Coronary artery (tissue), 2 donors: Measurements from ENCODE around the gene RSBN1.

Experiments used
- DNase-seq: peaks from one replicate; pipeline ENCODE4 v3.0.0-alpha.2; 2017; ENCODE audit warnings: low spot score
- H3K27ac ChIP-seq, 2 donors: fragments of 200-600 bp; sonication (generic); one replicate each; pipeline ENCODE4 v1.5.1; 2016 to 2019
- H3K4me3 ChIP-seq: fragments of 200-600 bp; sonication (generic); 2 replicates; pipeline ENCODE4 v1.5.1; 2016; ENCODE audit warnings: mild to moderate bottlenecking, moderate library complexity
- CTCF ChIP-seq: fragments of 200-600 bp; sonication (generic); IDR thresholded peaks from one replicate; pipeline ENCODE4 v1.5.1; 2019; ENCODE audit warnings: antibody characterized with exemption

RSBN1 gene

DNA sequence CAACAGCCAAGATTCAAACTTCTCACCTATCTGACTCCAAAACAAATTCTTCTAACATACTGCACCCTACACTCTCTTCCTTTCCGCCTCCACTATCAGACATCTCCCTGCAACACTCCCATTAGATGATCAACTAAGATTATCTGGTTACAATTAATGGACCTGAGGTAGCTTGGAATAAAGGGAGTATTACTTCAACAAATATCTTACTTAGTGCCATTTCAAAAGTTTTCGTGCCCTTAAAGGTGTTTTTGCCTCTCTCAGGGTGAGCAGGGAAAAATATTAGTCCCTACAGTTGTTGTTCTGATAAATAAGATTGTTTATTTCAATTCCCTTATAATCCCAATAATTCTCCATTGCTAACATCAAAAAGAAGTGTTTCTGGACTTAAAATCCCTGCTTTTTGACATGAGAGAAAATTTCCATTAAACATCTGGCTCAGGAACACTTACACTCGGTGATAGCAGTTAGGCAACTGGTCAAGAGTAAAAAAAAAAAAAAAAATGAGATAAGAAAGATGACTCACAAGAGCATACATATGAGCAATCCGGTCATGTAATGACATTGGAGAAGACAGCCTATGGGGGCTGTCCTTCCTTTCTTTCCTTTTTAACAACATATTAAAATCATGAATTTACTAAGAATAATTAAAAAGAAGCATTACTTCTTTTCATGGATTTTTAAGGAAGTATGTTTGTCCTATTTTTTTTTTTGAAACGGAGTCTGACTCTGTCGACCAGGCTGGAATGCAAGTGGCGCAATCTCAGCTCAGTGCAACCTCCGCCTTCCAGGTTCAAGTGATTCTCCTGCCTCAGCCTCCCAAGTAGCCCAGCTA, 7.6 kb downstream of the RSBN1 start:
- DNase-seq: no peak
- TF ChIP-seq CTCF: no peak
- Histone ChIP-seq H3K27ac (peak overlapping the region; percentile 44 to 48), H3K4me3 (peak overlapping the region; percentile 13)

DNA sequence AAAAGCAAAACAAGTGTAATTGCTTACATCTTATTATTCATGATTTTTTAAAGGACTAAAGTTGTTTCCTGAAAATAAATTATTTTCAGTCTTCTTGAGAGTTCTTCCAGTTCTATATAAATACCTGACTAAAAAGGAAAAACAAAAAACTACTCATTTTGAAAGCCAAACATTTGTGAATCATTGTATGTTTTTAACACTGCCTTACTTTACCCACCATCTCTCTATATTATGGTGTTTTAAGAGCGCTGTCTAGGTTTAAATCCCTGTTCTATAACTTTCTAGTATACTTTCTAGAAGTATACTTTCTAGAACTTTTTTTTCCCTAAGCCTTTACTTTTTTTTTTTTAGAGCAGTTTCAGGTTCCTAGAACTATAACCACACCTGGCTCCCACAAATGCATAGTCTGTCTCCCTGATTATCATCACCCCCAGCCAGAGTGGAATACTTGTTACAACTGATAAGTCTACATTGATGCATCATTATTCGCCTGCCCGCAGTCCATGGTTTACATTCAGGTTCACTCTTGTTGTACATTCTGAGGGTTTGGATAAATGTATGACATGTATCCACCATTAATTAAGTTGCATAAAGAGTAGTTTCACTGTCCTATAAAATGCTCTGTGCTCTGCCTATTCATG, 9.8 kb downstream of the RSBN1 start:
- DNase-seq: no peak
- no peak for TF ChIP-seq CTCF
- no peak overlapping the region for H3K27ac ChIP-seq
- H3K4me3 ChIP-seq: no peak overlapping the region

GRCh38 chr1:113800487-113800886, 11.8 kb downstream of the RSBN1 start:
- DNase-seq: no peak
- TF ChIP-seq CTCF: no peak
- H3K27ac ChIP-seq: no peak overlapping the region

DNA sequence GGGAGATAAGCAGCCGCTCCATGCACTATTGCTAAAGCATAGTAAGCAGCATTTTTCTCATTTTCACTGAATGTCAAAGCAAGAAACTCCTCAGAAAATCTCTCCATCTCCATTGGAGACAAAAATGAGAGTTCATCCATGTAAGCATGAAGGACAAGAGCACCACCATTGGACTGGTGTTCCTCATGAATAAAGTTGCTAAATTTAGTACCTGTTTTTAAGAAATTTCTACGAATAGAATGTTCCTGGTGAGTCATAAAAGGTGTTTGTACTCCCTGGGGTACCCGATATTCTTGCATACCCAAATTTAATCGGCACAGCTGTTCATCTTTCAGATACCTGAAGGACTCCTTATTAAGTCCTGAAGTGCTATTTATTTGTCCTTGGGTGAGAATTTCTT, 14.8 kb downstream of the RSBN1 start:
- Histone ChIP-seq H3K4me3 (no peak overlapping the region), H3K27ac (no peak overlapping the region)
- no peak for DNase-seq
- TF ChIP-seq CTCF: no peak

More at GRCh38 chr1:113800487-113800886, 11.8 kb downstream of the RSBN1 start:
- H3K4me3 ChIP-seq: no peak overlapping the region

- TF ChIP-seq CTCF: no peak
- no peak overlapping the region for H3K27ac ChIP-seq
Measured at GRCh38 chr1:113793878-113794834, 18.1 kb downstream of the RSBN1 start.

GRCh38 chr1:113792986-113793385, 19.3 kb downstream of the RSBN1 start:
- no peak for DNase-seq
- Histone ChIP-seq H3K4me3 (no peak overlapping the region), H3K27ac (no peak overlapping the region)
- no peak for TF ChIP-seq CTCF

More at GRCh38 chr1:113793878-113794834, 18.1 kb downstream of the RSBN1 start:
- no peak overlapping the region for H3K4me3 ChIP-seq
- DNase-seq: no peak
